GM21528 (cell line): ENCODE results near the gene CCDC86.

Experiments
- ATAC-seq: cut with Tn5 transposase; IDR thresholded peaks from one replicate; pipeline ENCODE4 v1.9.1; 2021; ENCODE audit warnings: mild to moderate bottlenecking, moderate library complexity; ENCODE audit not compliant: unreplicated experiment, low FRiP score

The CCDC86 gene

DNA sequence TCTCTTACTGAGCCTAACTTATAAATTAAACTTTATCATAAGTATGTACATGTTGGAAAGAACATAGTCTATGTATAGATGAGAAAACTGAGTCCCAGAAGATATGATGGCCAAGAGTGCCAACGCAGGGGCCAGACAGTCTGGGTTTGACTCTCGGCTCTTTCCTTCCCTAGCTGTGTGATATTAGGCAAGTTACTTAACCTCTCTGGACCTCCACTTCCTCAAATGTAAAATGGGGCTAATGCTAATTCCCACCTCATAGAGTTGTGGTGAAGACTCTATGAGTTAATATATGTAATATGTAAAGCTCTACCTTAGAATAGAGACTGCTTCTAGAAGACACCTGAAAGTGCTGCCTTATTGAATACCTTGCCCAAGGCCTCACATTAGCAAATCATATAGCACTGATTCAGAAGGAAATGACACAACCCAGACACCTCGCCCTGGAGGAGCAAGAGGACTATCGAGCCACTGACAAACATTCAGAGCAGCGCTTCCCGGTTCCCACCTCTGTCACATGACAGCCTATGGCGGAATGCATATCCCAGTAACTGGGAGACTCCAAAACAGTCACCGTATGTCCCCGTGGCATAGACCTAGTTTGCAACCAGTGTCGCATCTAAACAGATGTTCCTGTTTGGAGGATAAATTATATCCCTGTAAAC, 11.3 kb upstream of the CCDC86 start:
- ATAC-seq: no peak

DNA sequence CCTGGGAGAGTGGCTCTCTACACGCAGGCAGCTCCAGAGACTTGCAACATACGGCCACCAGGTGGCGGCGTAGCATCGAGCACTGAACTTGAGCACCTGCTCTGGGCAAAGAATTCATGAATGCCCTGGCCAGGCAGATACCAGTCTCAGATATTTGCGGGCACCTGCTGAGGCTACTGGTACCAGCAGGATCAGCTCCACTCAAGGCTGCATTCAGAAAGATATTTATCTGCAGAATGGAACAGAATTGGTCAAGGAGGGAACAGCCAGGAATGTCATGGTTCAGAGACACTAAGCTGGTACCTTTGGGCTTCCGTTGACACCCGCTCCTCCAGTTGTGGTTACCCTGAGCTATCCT, 10.8 kb upstream of the CCDC86 start:
- ATAC-seq: no peak

DNA sequence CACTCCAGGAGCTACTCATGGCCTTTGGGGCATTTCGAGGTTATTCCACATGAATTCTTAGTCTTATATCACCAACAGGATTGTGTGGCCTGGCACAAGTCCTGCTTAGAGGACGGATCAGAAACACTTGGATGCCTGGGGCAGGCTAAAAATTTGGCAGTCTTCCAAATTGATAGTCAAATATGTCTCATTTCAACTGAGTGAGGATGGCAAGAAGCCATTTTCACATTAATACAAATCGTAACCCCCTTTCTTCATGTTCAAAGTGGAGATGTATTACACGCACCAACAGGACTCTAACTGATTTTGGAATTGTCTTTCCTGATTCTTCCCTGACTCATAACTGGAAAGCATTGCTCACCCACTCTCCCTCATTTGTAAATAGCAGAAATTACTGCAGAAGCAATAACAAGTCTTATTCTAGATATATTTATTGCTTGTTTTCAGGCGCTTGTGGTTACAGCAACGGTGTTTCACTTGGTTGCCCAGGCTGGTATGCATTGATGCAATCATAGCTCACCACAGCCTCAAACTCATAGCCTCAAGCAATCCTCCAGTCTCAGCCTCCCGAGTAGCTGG, 10.3 kb upstream of the CCDC86 start:
- no peak for ATAC-seq

DNA sequence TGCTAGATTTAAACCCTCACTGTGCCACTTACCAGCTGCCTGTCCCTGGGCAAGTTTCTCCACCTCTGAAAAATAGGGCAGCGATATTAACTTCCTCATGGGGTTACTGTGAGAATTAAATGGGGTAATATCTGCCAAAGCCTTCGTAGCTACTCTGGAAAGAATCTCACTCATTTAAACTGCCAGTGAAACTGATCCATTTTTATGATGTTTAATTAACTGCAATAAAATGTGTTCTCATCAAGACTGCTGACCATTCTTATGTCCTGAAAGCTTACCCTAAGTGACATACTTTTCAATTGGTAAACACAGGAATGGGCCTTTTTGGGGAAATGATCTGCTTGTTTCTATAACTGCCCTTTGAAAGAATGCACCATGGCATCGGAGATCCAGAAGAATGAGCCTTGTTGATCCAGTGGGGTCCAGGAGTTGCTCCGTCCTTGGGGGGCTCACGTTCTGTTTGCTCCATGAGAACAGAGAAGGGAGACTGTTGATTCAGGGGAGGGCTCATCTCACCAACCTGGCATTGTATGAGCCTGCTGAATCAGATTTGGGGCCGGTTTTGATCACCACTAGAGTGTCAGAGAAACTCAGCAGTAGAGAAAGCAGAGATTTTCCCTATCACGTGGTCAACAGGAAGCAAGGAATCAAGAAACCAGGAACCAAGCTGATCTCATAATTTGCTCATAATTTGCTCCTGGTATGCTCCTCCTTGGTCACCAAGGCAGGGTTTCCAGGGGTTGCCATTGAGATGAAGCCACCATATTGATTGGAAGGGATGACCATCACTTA, 7.0 kb upstream of the CCDC86 start:
- ATAC-seq: no peak

DNA sequence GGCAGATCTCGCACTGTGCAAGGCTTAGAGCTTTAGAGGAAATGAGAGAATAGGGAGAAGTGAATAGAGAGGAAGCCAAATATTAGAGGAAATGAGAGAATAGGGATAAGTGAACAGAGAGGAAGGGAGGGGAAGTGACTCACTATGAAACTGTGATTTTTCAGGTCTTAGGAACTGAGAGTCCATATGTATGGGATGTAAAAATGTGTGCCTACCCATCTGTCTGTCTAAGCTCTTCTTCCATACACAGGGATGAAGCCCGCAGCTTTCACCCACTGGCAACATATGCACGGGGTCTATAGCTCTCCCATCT, 6.4 kb upstream of the CCDC86 start:
- no peak for ATAC-seq

DNA sequence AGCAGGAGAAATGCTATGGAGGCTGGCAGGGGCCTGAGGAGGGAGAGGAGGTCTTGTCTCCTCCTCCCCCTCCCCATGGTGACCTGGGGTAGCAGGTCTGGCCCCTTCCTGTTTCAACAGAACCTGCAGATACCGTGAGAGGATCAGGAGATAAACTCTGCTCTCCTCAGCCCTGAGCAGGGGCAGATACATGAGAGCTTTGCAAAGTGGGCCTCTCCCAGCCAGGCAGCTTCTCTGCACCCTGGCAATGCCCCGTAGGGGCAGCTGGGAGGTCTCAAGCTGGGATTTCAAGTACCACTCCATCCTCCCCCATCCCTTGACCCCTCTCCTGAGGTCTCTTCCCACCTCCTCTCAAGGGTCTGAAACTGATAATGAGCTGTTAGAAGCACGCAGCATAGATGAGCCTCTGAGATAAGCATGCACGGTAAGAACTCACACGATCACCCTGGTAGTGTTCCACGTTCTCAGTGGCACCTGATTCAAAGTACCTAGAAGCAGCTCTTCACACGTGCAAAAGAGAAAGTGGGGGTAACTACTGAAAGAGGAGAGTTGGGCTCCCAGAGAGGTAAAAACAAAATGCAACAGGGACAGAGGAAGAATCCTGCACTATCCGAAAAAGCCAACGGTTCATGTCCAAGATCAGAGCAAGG, 4.9 kb upstream of the CCDC86 start:
- no peak for ATAC-seq

DNA sequence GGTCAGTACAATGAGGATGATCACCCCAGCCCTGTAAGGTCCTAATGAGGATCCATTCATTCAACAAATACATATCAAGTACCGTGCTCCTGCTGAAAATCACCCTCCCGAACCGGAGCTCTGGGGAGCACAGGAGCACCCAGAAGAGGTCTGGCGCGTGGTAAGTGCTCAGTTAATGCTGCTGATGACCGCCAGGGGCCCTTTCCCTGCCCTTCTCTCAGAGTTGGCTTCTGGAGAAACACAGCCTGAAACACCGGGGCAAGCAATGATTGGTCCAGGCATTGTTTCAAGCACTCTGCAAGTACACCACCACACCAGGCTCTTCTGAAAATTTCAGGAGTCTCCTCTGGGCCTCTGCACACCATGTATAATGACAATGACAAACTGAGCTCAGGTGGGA, 3.8 kb upstream of the CCDC86 start:
- ATAC-seq: no peak

DNA sequence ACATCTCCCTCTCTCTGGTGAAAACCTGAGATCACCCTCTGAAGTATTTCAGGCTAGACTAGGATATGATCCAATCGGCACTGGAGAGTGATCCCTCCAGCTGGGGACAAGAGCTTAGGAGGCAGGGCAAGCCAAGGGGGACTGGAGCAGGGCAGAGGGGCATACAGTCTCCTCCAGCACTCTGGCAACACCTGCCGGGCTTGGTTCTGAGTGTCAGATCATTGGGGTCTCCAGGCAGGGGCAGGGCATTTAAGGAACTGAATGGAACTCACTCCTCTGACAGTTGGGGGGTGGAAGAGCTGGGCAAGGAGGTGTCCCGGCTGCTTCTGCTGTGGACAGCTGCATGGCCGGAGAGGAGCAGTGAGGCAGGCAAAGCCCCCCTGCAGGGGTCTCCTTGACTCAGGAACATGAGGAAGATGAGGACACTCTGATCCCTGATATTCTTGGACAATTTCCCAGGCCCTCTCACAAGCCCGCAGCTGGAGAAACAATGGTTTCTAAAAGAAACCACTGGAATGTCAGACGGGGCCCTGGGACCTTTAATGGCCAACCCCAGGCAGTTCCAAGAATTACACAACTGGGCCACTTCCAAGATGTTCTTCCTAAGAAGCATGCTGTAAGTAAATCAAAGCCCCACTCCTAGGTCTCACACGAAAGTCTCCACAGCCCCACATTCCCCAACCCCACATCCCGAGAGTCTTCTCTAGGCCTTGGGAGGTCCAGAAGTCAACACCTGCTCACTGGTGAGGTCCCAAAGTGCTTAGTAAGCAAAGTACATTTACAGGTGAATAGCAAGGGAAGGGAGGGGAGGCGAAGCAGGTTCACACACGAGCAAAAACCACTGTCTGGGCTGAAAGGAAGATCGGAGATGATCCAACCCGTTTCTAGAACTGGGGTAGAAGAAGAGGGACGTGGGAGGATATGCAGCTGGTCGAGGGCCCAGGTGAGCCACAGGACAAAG, 1.2 kb upstream of the CCDC86 start:
- no peak for ATAC-seq

DNA sequence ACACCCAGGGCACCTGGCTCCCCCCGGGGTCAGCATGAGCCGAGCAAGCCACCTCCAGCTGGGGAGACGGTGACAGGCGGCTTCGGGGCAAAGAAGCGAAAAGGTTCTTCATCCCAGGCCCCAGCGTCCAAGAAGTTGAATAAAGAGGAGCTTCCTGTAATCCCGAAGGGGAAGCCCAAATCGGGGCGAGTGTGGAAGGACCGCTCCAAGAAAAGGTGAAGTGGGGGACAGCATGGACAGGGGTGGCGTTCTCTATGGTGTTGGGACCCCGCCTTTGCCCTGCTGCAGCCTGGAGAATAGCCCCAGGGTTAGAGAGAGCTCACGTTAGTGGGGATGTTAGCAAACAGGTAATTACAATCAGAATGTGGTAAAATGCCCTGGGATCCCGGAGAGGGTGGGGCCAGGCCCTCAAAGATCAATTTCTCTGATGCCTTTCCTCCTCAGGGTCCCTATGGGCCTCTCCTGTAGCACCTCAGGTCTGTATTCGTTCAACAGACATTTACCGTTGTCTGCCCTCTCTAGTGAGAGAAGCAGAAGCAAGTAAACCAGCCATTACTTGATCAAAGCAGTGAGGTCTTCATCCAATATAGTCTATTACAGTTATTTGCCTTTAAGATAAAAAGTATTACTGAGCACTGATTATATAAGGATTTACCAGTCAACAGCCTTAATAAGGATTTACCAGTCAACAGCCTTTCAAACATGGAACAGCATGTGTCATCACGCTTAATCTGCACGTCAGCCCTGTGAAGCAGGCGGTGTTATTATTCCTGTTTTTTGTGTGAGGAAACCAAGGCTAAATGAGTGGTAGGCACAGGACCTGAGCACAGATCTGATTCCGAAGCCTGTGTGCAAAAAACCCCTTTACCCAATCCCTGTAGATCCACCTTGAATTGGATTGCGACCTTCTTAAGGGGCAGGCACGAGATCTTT, 1.0 kb downstream of the CCDC86 start:
- no peak for ATAC-seq

DNA sequence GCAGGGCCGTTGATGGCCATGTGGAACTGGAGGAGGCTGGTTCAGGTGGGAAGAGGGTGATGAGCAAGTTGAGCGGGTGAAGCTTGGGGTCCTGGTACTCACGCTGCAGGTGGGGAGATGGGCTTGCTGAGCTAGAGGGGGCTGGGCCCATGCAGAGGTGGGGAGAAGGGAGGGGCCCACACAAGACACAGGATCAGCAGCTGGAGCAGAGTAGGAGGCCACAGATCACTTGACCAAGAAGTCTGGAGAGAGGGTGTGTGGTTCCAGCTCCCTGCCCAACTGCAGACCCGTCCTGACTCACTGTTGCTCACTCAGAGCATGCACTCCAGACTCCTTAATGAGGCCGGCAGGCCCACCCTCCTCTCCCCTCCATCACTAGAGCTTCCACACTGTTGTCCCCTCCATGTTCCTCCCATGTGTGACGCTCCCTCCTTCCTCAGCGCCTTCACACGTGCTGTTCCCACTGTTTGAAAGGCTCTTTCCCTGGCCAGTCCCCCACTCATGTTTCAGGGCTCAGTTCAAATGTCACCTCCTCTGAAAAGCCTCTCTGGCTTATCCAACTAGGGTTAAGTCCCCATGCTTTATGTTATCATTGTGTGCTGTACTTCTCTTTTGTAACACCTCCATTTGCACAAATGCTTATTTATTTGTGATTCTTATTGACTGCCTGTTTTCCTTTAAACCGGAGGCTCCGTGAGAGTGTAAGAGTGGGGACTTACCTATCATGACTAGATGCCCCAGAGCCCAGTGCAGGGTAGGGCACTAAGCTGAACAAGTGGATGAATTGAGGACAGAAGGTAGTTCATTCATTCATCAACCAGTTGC, 2.3 kb downstream of the CCDC86 start:
- no peak for ATAC-seq

DNA sequence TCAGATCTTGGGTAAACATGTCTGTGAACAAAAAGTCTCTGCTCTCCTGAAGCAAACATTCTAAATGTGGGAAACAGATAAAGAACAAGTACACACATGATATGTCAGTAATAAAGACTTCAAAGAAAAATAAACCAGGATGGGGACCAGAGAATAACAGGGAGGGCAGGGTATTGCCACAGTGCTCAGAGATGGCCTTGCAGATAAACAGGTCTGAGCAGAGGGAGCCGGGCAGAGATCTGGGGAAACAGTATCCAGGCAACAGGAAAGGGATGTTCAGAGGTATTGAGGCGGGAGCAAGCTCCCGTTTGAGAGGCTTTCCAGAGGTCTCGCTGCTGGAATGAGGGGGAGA, 2.9 kb downstream of the CCDC86 start:
- no peak for ATAC-seq

DNA sequence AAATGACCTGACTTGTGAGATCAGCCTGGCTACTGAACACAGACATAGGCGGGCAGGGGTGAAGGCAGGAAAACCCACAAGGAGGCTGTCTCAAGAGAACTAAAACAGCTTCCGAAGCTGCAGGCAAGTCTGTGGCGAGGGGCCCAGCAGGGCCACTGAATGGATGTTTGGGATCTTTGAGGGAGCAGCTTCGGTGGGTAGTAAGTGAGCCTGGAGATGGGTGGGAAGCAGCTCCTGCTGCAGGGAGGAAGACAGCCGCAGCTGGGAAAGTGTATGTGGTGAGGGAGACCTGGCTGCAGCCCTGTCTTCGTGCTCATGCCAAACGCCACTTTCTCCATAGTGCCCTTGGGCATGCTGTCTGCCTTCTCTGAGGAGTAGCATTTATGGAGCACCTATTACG, 3.4 kb downstream of the CCDC86 start:
- no peak for ATAC-seq

DNA sequence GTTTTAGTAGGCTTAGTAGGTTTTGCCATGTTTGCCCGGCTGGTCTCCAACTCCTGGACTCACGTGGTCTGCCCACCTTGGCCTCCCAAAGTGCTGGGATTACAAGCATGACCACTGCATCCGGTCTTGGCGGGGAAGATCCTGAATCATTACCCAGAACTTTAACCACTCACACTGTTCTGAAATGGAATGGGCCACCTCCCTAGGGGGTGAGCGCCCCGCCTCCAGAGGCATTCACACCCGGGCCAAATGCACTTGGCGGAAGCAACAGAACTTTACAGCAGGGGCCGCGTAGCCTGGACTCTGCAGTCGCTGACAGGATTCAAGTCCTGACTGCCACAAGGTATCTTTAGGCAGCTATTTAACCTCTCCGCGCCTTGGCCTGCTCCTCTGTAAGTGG, 5.4 kb downstream of the CCDC86 start:
- ATAC-seq: no peak

DNA sequence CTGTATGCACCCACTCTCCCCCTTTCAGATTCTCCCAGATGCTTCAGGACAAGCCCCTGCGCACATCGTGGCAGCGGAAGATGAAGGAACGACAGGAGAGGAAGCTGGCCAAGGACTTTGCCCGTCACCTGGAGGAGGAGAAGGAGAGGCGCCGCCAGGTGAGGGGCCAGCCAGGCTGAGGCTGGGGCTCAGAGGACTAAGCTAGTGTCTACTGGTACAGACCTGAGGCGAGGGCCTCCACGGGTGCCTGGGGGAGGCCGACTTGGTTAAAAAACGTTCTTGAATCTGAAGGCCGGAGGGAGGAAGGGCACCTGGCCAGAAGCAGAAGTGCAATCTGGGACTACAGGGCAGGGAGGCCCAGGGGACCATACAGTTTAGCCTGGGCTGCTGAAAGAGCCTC, 6.0 kb downstream of the CCDC86 start:
- no peak for ATAC-seq

DNA sequence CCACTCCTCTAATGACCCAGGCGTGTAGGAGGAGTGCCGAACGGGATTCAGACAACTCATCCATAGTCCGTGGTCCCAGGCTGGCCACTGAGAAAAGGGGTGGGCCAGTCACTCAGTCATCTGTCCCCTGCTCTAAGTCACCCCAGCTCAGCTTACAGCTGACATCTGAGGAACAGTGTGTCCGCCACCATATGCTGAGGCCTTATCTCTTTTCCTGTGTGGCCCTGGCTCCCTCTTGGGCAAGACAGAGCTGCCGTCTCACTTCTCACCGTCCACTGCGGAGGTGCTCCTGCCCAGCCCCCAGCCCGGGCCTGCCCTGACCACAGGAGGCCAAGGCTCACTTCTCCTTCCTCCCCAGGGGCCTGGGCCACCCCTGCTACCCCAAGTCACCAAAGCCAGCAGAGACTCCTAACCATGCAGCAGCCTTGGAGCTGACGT, 6.8 kb downstream of the CCDC86 start:
- no peak for ATAC-seq

DNA sequence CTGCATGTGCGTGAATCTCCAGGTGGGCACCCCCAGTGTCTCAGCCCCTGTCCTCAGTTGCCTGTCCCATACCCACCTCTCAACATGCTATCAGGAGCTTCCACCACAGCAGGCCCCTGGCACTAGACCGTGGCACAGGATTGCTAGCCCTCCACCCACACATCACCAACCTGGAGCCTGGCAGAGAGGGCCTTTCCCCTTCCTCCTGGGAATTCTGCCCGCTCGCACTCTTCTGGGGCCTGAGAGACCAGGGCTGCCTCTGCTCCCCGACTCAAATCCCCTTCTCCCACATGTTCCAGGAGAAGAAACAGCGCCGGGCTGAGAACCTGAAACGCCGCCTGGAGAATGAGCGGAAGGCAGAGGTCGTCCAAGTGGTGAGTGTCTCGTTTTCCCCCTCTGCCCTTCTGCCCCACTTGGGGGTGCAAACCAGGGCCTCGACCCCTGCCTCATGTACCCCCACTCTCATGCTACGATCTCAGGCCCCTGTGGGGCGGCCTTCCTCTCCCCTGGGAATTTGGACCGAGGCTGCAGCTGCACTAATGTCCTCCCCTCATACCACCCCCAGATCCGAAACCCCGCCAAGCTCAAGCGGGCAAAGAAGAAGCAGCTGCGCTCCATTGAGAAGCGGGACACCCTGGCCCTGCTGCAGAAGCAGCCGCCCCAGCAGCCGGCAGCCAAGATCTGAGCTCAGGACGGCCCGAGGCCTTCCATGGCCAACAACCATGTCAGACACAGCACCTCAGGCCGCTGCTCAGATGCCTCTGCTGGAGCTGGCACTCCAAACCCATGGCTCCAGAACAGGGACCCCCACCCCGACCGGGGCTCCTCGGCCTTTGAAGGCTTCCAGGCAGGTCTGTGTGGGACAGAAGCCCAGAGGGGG, 8.0 kb downstream of the CCDC86 start:
- ATAC-seq: no peak

DNA sequence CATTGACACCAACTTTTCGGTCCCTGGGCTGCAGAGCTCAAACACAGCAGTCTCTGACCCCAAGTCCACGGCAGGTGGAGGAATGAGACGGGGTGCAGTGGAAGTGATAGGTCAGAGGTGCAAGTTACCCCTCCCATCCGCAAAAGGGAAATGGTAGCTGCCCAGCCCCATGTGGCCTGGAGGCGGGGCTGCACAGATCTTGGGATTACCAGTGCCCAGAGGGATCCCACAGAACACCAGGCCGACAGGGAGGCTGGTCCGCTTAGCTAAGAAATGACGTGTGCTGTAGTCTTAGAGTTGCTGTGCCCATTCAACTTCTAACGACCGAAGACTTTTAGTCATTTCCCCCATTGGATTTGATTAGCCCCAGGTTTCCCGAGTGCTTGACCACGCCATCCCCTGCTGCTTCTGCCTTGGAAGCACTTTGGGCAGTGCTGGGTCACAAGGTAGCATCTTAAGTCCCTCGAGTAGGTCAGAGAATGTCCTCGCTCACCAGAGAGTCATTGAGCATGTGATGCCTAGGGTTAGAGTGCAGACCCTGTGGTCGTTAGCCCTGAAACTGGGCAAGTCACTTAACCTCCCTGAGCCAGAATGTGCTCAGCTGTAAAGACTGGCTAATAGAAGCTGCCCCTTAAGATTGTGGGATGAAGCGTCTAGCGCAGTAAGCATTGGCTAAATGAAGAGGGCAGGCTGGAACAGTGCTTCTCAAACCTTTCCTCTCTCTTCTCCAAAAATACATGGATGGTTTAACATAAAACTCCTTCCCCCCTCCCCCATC, 9.6 kb downstream of the CCDC86 start:
- no peak for ATAC-seq
